Loucy (cell line): Measurements from ENCODE around the gene SYNE2.

Experiments
- EZH2phosphoT487 ChIP-seq: fragments of 200-600 bp; IDR thresholded peaks from 2 replicates; pipeline ENCODE4 v1.6.1; 2018; ENCODE audit warnings: antibody characterized with exemption, mild to moderate bottlenecking, moderate library complexity, borderline replicate concordance
- TF ChIP-seq, protein P1 (sequence below): fragments of 200-600 bp; sonication (generic); conservative IDR thresholded peaks from 2 replicates; pipeline ENCODE4 v1.5.1; 2014; ENCODE audit warnings: mild to moderate bottlenecking, antibody characterized with exemption, low read length

GRCh38 chr14:64137657-64138290 lies 285.0 kb downstream of the SYNE2 start:
- TF ChIP-seq, protein P1, sequence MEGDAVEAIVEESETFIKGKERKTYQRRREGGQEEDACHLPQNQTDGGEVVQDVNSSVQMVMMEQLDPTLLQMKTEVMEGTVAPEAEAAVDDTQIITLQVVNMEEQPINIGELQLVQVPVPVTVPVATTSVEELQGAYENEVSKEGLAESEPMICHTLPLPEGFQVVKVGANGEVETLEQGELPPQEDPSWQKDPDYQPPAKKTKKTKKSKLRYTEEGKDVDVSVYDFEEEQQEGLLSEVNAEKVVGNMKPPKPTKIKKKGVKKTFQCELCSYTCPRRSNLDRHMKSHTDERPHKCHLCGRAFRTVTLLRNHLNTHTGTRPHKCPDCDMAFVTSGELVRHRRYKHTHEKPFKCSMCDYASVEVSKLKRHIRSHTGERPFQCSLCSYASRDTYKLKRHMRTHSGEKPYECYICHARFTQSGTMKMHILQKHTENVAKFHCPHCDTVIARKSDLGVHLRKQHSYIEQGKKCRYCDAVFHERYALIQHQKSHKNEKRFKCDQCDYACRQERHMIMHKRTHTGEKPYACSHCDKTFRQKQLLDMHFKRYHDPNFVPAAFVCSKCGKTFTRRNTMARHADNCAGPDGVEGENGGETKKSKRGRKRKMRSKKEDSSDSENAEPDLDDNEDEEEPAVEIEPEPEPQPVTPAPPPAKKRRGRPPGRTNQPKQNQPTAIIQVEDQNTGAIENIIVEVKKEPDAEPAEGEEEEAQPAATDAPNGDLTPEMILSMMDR: peak; percentile 45
- TF ChIP-seq EZH2phosphoT487: no peak
